Bladder microvascular endothelial cell (primary cell): ENCODE data around the gene AMELY. TPM values are rescaled to one million over a fixed set of nuclear protein-coding genes. Genes with fewer than 3 reads are reported as not detected.

Experiments used
- total RNA-seq: library from RNA; depleted of rRNA; stranded (reverse); fragments of >200 nt; gene quantifications from 2 replicates; pipeline ENCODE4 v1.2.3, GENCODE V29; 2014

AMELY gene, protein sequence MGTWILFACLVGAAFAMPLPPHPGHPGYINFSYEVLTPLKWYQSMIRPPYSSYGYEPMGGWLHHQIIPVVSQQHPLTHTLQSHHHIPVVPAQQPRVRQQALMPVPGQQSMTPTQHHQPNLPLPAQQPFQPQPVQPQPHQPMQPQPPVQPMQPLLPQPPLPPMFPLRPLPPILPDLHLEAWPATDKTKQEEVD
- total RNA-seq: not detected in 2 replicates

GRCh38 chrY:6911253-6911881, at the start of gene AMELY:
Gene AMELY (minus strand): TSS chrY:6911752. CDS start chrY:6872608, 39,144 bp downstream.

GRCh38 chrY:6910372-6911252, 940 bp downstream of the AMELY start, which contains the start of gene TBL1Y:
Gene TBL1Y (plus strand): TSS chrY:6910697. CDS start chrY:7025085, 114,388 bp downstream.

Other genes starting within 250 kb of the AMELY start
- gene TBL1Y, start 1.1 kb downstream of the AMELY start, total RNA-seq: not detected in 2 replicates